Choroid plexus epithelial cell (primary cell): Measurements from ENCODE around the gene KCNAB1.
A peak's percentile ranks its signal among the peaks of the same experiment; 100 is the strongest.

Experiments used
- DNase-seq: peaks from one replicate; pipeline ENCODE4 v3.0.0-alpha.2; 2010; ENCODE audit warnings: low read depth
- H3K4me3 ChIP-seq: 2 replicates; pipeline ENCODE4 v1.5.1; 2011; ENCODE audit warnings: low read depth, mild to moderate bottlenecking, control low read depth, low read length, moderate library complexity
- CTCF ChIP-seq: conservative IDR thresholded peaks from 2 replicates; pipeline ENCODE4 v1.5.1; 2011; ENCODE audit warnings: low read depth, mild to moderate bottlenecking, control low read depth, inconsistent platforms, low read length, moderate library complexity

KCNAB1 gene

GRCh38 chr3:156299569-156299968, 179.2 kb downstream of the KCNAB1 start:
- no peak for TF ChIP-seq CTCF
- no peak overlapping the region for H3K4me3 ChIP-seq

GRCh38 chr3:156300371-156300770, 180.0 kb downstream of the KCNAB1 start:
- H3K4me3 ChIP-seq = no peak overlapping the region
- DNase-seq = no peak
- TF ChIP-seq CTCF = no peak

More at GRCh38 chr3:156299569-156299968, 179.2 kb downstream of the KCNAB1 start:
- DNase-seq = no peak

- peak overlapping the region; percentile 21 for H3K4me3 ChIP-seq
- TF ChIP-seq CTCF = no peak
- DNase-seq = no peak
Measured at GRCh38 chr3:156300929-156301840, 180.8 kb downstream of the KCNAB1 start.

GRCh38 chr3:156303001-156303707, 182.8 kb downstream of the KCNAB1 start:
- DNase-seq = no peak
- no peak for TF ChIP-seq CTCF
- H3K4me3 ChIP-seq = no peak overlapping the region

- peak; percentile 56 for DNase-seq
- no peak overlapping the region for H3K4me3 ChIP-seq
- no peak for TF ChIP-seq CTCF
Measured at GRCh38 chr3:156304406-156304805, 184.0 kb downstream of the KCNAB1 start.

GRCh38 chr3:156305672-156306071, 185.3 kb downstream of the KCNAB1 start:
- no peak overlapping the region for H3K4me3 ChIP-seq
- TF ChIP-seq CTCF = no peak
- DNase-seq = no peak

- no peak overlapping the region for H3K4me3 ChIP-seq
- peak; percentile 86 for DNase-seq
- TF ChIP-seq CTCF = no peak
Measured at GRCh38 chr3:156307704-156308103, 187.3 kb downstream of the KCNAB1 start.
